Activated CD4-positive, alpha-beta T cell treated with anti-CD3 and anti-CD28 coated beads for 1 hour (primary cell): ENCODE data around the gene FOXS1.
"Not testable (repeated sequence)": the region's sequence is repeated elsewhere in the genome, so short reads cannot be mapped to it uniquely, and the experiment has no call there.

Experiments
- DNase-seq: peaks from one replicate; pipeline ENCODE4 v3.0.0-alpha.2; 2020

The FOXS1 gene

DNA sequence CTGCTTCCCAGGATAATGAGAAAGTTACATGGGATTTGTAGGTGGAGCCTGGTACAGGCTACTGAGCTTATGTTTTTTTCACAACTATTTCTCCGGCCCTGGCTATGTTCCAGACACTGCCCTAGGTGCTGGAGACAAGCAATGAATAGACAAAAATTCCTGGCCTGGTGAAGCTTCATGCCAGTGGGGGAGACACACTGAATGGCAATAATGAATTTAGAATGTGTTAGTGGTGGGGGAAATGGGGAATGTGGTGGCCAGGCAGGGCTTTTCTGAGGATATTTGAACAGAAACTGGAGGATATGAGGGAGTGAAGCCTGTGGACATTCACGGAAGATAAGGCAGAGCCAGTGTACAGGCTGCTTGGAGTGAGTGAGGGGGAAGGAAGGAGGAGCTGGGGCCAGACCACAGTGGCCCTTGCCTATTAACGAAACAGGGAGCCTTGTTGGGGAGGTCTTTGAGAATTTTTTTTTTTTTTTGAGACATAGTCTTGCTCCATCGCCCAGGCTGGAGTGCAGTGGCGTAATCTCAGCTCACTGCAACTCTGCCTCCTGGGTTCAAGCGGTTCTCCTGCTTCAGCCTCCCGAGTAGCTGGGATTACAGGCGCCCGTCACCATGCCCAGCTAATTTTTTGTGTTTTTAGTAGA is 6.6 kb downstream of the FOXS1 start:
- no peak for DNase-seq

DNA sequence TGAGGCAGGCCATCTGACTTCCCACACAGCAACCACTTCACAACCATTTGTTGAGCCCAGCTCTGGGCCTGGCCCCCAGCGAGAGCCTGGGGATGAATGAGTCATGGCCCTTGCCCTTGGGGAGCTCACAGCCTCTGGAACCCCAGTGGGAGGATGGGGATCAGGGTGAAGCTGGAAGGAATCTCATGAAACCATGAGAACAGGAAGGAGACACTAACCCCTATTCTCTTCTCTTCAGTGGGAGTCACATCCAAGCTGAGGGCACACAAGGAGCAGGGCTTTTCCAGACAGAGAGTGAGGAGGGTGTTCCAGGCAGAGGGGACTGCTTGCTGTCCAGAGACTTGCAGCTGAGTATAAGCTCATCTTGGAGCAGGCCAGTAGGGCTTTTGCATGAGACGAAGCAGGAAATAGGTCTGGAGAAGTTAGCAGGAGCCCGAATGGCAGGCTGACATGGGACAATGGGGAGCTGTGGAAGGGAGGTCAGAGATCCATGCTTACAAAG is 7.5 kb downstream of the FOXS1 start:
- DNase-seq = no peak

DNA sequence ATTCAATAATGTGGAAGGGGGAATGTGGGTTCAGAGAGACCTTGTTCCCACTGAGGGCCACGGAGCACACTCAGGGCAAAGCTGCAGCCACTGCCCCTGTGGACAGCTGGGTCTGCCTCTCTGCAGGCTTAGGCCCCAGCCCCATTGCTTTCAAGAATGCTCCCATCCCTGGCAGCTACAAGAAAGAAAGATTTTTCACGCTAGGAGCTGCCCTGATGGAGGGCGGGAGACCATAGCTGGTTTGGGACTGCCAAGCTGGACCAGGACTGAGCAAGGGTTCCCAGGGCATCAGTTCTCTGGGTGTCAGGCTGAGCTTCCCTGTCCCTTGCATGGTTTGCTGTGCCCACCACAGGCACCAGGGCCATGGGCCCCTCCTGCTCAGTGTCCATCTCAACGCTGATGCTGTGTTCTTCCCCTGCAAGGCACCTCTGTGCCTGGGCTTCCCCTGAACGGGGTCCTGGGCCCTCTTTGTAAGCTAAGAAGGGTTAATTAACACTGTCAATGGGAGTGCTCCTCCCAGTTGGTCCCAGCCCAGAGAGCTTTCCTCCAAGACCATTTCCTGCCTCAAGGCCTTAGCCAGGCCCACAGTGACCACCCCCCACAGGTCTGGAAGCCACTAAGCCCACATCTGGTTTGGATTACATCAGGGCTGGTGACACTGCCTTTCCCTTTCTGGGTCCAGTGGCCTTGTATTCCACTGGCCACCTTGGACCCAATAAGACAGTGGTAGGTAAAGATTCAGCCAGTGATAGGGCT is 8.4 kb downstream of the FOXS1 start:
- no peak for DNase-seq

DNA sequence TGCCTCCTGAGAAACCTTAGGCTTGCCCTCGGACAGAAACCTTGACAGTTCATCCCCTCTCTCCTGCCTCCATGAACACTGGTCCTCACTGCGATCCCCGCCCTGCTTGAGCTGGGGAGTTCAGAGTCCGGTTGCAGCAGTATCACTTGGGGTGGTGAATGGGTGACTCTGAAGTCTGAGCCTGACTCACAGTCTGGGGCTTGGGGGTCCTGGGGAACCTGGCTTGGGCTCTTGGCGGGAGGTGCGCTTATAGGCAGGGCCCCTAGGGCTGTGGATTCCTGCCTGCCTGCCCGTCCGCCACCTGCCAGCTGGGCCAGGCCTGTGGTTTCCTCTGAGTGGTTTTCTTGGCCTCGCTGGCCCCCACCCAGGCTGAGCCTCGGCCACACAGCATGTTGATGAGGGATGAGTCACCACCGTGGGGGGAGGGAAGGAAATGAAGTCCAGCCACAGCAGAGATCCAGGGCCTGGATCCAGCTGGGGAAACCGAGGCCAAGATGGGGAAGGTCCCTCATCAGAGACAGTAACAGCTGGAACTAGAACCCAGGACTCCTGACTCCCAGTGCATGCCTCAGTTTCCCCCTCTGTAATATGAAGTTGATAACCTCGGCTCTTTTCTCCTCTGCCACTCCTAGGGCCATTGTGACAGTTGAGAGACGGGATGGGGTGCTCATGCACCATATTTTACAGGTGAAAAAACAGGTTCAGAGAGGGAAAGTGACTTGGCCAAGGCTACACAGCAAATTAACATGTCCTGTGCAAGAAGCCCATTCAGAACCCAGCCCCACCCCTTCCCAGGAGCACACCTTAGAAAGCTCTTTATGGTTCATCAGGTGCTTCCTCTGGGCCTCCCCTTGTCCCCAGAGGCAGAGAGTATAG is 9.2 kb downstream of the FOXS1 start:
- DNase-seq = no peak

DNA sequence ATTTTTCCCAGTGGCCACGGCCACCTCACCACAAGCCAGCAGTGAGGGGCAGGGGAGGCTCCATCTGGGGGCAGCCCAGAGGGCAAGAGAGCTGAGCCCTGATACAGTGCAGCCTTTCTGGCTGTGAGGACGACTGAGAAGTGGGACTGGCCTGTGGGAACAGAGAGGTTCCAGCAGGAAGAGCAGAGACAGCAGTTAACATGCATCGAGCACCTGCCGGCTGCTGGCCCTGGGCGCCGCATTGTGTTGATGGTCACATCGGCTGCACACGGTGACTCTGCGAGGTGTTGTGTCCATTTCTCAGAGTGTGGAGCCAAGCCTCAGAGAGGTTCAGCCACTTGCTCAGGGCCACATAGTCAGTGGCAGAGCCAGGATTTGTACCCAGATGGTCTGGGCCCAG is 9.8 kb downstream of the FOXS1 start:
- DNase-seq = no peak

DNA sequence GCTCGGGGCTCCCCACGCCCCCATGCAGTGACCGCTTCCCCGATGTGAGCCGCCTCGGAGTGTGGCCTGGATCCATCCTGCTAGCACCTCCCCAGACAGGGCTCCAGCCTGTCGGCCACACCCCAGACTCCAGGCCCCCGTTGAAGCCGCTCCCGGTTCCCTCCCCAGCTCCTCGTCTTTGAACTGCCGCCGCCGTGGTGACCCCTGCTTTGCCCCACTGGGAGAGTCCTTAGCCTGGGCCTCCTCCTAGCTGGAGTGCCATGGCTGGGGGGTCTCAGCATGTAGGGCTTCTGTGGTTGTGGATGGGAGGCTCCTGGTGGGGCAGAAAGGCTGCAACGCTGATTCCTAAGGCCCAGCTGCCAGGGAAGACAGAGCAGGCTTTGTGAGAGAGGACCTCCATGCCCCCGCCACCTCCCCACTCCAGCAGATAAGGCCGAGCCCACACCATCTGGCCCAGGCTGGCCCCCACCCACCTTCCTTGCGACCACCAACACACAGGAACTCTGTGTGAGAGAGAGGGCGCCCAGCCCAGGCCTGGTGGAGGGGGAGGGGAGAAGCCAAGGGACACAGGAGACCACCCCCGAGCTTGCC is 11.4 kb downstream of the FOXS1 start:
- no peak for DNase-seq

DNA sequence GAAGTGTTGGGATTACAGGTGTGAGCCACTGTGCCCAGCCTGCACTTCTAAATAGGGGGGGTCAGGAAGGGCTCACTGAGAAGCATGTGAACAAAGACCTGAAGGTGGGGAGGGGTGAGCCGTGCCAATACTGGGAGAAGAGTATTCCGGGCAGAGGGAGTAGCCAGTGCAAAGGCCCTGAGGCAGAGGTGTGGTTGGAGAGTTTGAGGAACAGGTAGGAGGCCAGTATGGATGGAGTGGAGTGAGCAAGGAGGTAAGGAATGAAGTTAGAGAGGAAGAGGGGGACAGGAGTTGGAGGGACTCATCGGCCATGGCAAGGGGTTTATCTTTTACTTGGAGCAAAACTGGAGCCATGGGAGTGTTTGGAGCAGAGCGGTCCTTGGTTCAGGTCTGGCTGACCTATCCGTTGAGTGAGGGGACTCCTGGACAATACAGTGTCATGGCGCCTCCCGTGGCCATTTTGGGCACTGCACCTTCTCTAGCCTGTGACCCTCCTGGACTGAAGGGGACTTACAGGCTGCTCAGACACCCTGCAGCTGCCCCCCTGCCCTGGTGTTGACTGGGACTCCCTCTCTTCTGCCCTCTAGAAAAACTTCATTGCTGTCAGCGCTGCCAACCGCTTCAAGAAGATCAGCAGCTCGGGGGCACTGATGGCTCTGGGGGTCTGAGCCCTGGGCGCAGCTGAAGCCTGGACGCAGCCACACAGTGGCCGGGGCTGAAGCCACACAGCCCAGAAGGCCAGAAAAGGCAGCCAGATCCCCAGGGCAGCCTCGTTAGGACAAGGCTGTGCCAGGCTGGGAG is 12.1 kb downstream of the FOXS1 start:
- peak; percentile 23 for DNase-seq

DNA sequence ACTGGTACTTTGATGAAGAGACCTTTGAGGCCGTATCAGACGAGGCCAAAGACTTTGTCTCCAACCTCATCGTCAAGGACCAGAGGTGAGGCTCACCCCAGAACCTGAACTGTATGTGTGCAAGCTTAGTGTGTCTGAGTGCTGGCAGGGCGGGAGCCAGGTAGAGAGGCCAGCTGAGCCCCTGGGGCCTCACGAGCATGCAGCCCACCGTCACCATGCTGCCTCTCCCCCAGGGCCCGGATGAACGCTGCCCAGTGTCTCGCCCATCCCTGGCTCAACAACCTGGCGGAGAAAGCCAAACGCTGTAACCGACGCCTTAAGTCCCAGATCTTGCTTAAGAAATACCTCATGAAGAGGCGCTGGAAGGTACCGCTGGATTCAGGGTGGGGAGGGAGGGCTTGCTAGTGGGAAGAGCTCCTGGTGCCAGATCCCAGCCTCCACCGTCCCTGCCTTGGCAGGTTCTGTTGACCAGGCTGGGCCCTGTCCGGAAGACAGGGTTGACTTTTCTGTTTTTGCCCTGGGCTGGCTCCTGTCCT is 13.6 kb downstream of the FOXS1 start:
- no peak for DNase-seq

DNA sequence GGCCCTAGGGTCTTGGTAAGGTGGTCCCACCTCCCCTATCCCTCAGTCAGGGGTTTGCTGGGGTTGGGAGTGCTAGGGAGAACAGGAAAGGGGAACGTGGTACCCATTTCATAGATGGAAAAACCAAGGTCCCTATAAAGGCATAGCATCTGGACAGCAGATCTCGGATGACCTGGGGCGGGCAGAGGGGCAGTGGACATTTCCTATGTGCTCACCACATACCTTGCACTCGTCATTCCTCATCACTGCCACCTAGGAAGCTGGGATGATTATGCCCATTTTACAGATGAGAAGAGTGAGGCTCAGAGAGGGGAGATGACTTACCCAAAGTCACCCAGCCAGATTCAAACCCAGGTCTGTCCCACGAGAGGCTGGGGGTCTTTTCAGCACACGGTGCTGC is 14.2 kb downstream of the FOXS1 start:
- no peak for DNase-seq

DNA sequence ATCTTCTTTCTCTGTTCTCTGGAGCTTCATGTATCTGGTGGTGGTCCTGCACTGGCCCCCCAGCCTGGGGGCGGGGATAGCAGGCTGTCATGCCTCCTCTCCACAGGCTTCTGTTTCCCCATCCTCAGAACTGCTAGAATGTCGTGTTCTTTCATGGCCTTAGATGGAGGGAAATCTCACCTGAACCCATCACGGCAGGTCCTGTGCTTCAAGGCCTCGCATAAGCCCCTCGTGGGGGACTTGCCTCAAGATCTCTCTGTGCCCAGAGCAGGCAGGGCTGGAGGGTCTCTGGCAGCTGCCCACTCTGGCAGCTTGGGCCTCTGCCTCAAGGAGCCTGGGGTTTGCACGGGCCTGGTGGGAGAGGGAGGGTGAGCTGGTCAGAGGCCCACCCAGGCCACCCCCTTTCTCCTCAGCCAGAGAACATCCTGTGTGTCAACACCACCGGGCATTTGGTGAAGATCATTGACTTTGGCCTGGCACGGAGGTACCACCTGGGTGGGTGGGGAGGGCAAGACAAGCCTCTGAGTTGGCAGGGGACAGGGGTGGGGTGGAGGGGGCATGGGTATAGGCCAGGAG is 14.9 kb downstream of the FOXS1 start:
- DNase-seq = no peak

DNA sequence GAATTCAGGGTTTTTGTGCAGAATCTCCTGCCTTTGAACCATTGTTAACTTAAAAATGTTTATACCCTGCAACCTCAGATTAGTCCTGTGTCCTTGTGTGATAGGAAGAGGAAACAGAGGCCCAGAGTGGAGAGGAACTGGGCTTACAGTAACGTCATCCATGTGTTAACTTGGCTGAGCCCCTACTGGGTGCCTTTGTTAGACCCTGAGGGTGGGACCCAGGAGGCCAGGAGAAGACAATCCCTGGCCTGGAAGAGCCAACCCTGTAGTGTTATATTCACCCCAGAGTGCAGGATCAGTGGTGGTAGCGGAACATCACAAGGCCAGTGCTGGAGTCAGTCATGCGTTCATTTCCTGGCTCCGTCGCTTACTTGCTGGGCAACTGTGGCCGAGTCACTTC is 15.7 kb downstream of the FOXS1 start:
- DNase-seq = no peak

DNA sequence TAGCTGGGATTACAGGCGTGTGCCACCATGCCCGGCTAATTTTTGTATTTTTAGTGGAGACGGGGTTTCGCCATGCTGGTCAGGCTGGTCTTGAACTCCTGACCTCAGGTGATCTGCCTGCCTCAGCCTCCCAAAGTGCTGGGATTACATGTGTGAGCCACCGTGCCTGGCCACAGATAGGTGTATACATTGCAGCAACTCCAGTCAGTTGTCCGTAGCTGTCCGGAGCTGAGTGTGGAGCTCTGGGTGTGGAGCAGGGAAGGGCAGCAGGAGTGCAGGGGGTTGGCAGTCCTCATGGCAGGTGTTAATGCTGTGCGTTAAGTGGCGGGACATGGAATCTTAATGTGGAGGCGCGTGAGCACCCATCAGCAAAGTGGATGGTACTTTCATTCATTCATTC is 17.4 kb downstream of the FOXS1 start:
- DNase-seq = not testable (repeated sequence)

DNA sequence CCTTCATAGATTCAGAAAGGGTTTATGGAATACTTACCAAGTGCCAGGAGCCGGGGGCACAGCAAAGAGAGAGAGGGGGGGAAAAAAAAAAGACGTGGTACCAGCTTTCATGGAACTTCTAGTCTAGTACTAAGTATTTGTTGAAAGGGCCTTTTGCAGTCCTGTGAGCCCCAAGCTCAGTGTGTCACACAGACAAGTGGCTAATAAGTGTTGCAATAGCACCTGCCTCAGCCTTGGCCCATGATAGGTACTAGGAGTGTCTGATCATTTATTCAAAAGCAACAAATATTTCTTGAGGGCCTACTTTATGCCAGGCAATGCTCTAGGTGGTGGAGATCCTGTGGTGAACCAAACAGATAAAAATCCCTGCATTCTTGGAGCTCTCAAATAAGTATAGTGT is 18.3 kb downstream of the FOXS1 start:
- no peak for DNase-seq

DNA sequence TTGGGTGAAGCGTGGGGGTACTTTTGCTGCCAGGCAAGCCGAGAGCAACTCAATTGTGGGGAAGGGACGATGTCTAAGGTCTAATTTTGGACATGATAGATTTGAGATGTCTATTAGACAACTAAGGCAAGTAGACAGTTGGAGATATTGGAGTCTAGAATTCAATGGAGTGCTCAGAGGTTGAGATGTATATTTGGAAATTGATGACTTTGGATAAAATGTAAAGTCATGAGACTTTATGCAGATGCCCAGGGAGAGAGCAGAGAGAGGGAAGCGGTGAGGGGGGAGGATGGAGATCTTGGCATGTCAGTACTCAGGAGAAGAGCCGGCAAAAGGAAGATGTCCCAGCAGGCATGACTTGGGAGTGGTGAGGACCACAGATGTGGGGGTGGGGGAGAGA is 19.3 kb downstream of the FOXS1 start:
- DNase-seq = no peak

DNA sequence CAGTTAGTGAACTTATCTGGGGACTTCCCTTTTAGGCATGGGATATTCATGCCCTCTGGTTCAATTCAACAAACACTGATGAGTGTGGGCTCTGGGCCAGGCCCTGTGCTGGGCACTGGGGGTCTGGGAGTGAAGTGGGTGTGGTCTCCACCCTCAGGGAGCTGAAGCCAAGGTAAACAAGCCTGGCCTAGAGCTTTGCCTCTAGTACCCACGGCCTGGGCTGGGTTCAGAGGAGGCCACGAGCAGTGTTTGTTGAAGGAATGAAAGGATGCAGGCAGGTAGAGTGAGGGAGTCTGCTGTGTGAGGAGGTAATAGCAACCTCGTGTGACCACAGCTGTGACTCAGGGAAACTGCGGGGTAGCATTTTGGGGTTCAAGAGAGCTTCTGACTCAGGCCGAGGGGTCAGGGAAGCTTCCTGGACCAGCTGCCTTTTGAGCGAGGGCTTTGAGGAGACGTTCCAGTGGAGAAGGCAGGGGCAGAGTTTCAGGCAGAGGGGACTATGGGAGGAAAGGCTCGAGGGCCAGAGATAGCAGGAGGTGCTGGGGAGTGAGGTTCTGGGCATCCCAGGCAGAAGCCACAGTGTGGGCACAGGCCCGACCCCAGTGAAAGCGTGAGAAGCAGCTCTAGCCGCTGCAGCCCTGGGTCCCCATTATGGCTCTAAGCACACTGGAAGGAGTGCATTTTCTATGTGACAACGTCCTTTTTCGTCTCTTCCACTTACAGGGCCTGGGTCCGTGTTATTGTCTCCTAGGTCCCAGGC is 20.7 kb downstream of the FOXS1 start:
- DNase-seq = no peak

DNA sequence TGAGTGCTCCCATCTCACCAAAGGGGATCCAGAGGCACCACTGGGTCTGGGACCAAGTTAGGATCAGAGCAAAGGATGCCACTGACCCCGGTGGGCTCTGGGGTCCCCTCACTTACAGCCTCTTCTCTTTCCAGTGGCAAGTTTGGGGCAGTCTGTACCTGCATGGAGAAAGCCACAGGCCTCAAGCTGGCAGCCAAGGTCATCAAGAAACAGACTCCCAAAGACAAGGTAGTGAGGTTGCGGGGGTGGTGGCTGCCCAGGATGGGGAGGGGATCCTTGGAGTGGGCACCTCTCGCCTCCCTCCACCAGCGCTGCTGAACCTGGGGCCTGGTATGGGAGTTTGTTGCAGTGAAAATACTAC is 21.3 kb downstream of the FOXS1 start:
- DNase-seq = no peak

DNA sequence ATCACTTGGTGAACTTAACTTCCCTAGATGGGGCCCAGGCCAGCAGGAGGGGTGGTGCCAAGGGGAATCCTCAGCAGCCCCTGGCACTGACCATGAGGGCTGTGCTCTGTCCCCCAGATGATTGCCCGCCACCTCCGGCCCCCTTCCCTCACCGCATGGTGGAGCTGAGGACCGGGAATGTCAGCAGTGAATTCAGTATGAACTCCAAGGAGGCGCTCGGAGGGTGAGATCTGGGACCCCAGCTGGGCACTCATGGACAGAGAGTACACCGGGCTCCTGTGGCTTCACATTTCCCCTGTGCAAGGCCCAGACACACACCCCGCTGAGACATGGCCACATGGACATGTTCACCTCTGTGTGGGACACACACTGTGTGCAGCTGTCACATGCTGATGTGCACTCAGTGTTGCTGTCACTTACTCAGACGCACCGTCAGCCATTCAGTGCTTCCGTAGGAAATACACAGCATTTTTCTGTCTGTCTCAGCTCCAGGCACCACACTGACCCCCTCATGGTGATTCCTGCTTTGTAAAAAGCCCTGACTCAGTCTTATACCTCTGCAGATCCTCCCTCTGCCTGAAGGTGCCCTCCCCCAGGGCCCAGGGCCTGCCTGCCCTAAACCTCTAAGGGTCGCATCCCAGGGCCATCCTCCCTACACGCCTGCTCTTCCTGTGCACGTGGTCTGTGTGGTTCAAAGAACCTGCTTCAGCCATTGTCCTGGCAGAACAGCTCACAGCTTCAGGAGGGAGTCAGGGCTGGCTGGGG is 21.9 kb downstream of the FOXS1 start:
- no peak for DNase-seq

DNA sequence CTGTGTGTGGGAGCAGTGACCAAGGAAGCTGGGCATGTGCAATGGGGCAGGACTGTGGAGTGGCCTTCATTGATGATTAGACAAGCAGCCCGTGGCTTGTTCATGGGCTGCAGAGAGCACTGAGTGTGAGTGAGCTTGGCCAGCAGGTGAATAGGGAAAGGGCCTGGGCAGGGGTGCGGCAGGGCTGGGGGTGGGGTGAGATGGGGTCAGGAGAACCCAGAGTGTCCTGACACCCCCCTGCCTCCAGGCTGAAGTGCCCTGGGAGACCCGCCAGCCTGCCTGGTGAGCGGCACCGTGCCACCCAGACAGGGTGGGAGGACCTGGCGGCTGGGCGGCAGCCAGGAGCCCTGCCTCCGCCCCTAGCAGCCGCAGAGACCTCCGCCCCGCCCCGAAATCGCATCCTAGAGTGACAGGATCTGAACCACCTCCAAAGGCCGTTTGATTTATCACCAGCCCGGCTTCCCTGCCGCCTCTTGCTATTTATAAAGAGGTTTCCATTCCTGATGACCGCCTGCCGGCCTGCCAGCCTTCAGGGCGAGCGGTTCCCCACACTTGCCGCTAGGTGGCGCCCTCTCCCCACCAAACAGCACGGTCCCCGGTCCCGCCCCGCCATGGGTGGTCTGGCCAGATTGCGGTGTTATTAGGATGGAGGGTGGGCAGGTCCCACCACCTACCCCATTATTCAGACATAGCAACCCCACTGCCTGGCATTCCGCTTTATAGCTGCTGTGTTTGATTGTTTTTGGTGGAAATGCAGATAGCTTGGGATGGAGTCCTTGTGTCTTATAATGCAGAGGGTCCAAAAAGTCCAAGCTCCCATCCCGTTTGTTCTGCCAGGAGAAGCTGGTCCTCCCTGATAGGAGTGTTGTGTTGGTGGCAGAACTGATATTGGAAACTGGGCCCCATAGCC is 22.7 kb downstream of the FOXS1 start:
- peak; percentile 65 for DNase-seq

DNA sequence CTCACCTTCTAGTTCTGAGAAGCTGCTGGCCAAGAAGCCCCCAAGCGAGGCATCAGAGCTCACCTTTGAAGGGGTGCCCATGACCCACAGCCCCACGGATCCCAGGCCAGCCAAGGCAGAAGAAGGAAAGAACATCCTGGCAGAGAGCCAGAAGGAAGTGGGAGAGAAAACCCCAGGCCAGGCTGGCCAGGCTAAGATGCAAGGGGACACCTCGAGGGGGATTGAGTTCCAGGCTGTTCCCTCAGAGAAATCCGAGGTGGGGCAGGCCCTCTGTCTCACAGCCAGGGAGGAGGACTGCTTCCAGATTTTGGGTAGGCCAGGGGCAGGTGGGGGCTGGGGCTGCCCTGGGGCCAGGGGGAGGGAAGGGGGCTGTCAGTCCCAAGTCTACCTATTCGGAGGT is 24.0 kb downstream of the FOXS1 start:
- no peak for DNase-seq
